ENCODE measurements around the gene SPATA24. TPM values are rescaled to one million over a fixed set of nuclear protein-coding genes. Genes with fewer than 3 reads are reported as not detected.
"Not testable (repeated sequence)": the region's sequence is repeated elsewhere in the genome, so short reads cannot be mapped to it uniquely, and the experiment has no call there.

Gene SPATA24
- total and polyA plus RNA-seq, 5 donors: 9.8 to 34.6 (median 14.9) TPM

- WGBS: 13% methylated on average over 8 of the region's 8 CpGs
- intact Hi-C loops (cut with DNase I): no loop called here
- peaks cover 5% of the 10 kb centered on the region for H3K4me1 ChIP-seq (ENCODE audit: control insufficient read depth, insufficient read depth, low read length)
- H3K4me3 ChIP-seq (ENCODE audit: low read length): no peak overlapping the region
- no peak overlapping the region for H3K27ac ChIP-seq (ENCODE audit: low read length)
- H3K27me3 ChIP-seq (ENCODE audit: control insufficient read depth, insufficient read depth): no peaks in the 10 kb centered on the region
- ATAC-seq (peak; percentile 28 to 50), DNase-seq (peak; percentile 48 to 77 (median 77))
- H3K9me3 ChIP-seq (ENCODE audit: control insufficient read depth, low read length): no peaks in the 10 kb centered on the region
Observed at GRCh38 chr5:139388198-139388821, 15.6 kb downstream of the SPATA24 start.

DNA sequence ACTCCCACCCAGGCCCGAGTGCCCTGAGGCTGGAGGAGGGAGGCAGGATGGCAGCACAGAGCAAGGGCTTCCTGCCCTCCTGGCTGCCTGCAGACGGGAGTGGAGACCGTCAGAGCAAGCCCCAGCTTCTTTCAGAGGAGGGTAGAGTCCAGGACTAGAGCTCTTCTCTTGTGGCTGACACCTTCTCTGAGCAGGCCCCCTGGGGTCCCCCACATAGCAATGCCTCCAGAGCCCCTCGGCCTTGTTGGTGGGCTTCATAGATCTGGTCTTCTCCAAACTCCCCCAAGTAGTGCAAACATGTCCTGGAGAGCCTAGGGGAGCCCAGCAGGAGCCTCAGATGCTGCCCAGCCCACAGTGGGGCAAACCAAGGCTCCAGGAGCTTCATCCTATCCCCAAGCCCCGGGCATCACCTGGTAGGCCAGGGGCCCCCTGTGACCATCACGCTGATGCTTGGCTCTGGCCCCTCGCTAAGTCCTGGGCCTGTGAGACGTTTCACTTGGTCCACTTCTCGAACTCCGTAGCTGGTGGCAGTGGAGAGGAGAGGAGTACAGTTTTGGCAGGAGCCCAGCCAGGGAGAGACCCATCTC lies 16.2 kb downstream of the SPATA24 start:
- whole genome bisulfite sequencing: 60% methylated on average over 10 of the region's 10 CpGs
- DNase-seq: peak in 1 of 3 donors; percentile 41
- intact Hi-C loops (cut with DNase I): no loop called here
- Histone ChIP-seq H3K27me3 (ENCODE audit: control insufficient read depth, insufficient read depth) (no peaks in the 10 kb centered on the region), H3K4me1 (ENCODE audit: control insufficient read depth, insufficient read depth, low read length) (peaks cover 5% of the 10 kb centered on the region), H3K27ac (ENCODE audit: low read length) (no peak overlapping the region), H3K9me3 (ENCODE audit: control insufficient read depth, low read length) (no peaks in the 10 kb centered on the region), H3K4me3 (ENCODE audit: low read length) (no peak overlapping the region)
- ATAC-seq: no peak

DNA sequence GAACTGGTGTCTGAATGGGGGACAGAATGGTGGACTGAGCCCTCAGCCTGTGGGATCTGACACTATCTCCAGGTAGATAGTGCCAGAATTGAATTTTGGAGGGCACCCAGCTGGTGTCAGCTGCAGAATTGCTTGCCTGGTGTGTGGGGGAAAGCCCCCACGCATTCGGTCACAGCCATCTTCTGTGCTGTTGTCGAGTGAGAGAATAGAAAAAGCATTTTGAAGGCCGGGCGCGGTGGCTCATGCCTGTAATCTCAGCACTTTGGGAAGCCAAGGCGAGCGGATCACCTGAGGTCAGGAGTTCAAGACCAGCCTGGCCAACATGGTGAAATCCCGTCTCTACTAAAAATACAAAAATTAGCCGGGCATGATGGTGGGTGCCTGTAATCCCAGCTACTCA lies 16.9 kb downstream of the SPATA24 start:
- intact Hi-C loops (cut with DNase I); H3K4me3 ChIP-seq (ENCODE audit: low read length); H3K4me1 ChIP-seq (ENCODE audit: control insufficient read depth, insufficient read depth, low read length); H3K9me3 ChIP-seq (ENCODE audit: control insufficient read depth, low read length); H3K27me3 ChIP-seq (ENCODE audit: control insufficient read depth, insufficient read depth); ATAC-seq; H3K27ac ChIP-seq (ENCODE audit: low read length): not testable (repeated sequence)
- WGBS: 96% methylated on average over 10 of the region's 10 CpGs
- peak in 1 of 3 donors; percentile 29 for DNase-seq

- no peaks in the 10 kb centered on the region for H3K27me3 ChIP-seq (ENCODE audit: control insufficient read depth, insufficient read depth)
- ATAC-seq (no peak), DNase-seq (no peak)
- no peak overlapping the region for H3K4me3 ChIP-seq (ENCODE audit: low read length)
- H3K9me3 ChIP-seq (ENCODE audit: control insufficient read depth, low read length): no peaks in the 10 kb centered on the region
- intact Hi-C loops (cut with DNase I): no loop called here
- 82% methylated on average over 5 of the region's 5 CpGs for WGBS
- no peak overlapping the region for H3K27ac ChIP-seq (ENCODE audit: low read length)
- peaks cover 5% of the 10 kb centered on the region for H3K4me1 ChIP-seq (ENCODE audit: control insufficient read depth, insufficient read depth, low read length)
Observed at GRCh38 chr5:139386050-139386438, 17.8 kb downstream of the SPATA24 start.

- peak; percentile 3 to 29 for ATAC-seq
- Histone ChIP-seq H3K4me1 (ENCODE audit: control insufficient read depth, insufficient read depth, low read length) (peaks cover 5% of the 10 kb centered on the region), H3K27ac (ENCODE audit: low read length) (peak overlapping the region; percentile 30), H3K4me3 (ENCODE audit: low read length) (peak overlapping the region; percentile 37), H3K9me3 (ENCODE audit: control insufficient read depth, low read length) (no peaks in the 10 kb centered on the region), H3K27me3 (ENCODE audit: control insufficient read depth, insufficient read depth) (no peaks in the 10 kb centered on the region)
- DNase-seq: peak in 1 of 3 donors; percentile 20
- intact Hi-C loops (cut with DNase I): no loop called here
- WGBS: 47% methylated on average over 8 of the region's 8 CpGs
Observed at GRCh38 chr5:139385061-139386049, 18.5 kb downstream of the SPATA24 start.

DNA sequence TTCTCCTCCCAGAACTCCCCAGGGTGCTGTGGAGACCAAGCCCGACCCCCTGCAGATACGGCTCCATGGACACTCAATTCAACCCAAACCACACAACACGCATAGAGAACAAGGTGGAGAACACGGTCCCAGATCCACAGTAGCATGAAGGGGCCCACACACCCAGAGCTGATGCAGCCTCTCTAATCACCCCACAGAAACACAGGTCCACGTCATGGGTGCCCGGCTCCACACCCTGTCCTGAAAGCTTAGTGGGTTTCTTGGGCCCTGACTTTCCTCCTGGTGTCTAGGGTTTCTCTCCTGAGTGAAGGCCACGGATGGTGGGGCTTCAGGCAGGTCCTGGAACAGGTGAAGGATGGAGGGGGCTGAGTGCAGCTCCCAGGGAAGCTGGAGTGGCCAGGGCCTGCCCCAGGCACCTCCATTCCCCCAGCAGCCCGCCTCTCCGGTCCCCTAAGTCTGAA lies 19.3 kb downstream of the SPATA24 start:
- Histone ChIP-seq H3K9me3 (ENCODE audit: control insufficient read depth, low read length) (no peaks in the 10 kb centered on the region), H3K27me3 (ENCODE audit: control insufficient read depth, insufficient read depth) (no peaks in the 10 kb centered on the region), H3K4me3 (ENCODE audit: low read length) (peak overlapping the region; percentile 37), H3K27ac (ENCODE audit: low read length) (peak overlapping the region; percentile 30), H3K4me1 (ENCODE audit: control insufficient read depth, insufficient read depth, low read length) (peaks cover 5% of the 10 kb centered on the region)
- DNase-seq: peak in 1 of 3 donors; percentile 24
- ATAC-seq: no peak
- intact Hi-C loops (cut with DNase I): no loop called here
- 73% methylated on average over 9 of the region's 9 CpGs for WGBS

GRCh38 chr5:139383993-139384590 lies 19.8 kb downstream of the SPATA24 start:
- 81% methylated on average over 7 of the region's 7 CpGs for WGBS
- H3K4me3 ChIP-seq (ENCODE audit: low read length): no peak overlapping the region
- peak in 1 of 2 donors; percentile 8 for ATAC-seq
- H3K27me3 ChIP-seq (ENCODE audit: control insufficient read depth, insufficient read depth): no peaks in the 10 kb centered on the region
- H3K9me3 ChIP-seq (ENCODE audit: control insufficient read depth, low read length): no peaks in the 10 kb centered on the region
- H3K4me1 ChIP-seq (ENCODE audit: control insufficient read depth, insufficient read depth, low read length): peaks cover 5% of the 10 kb centered on the region
- DNase-seq: peak in 1 of 3 donors; percentile 64
- intact Hi-C loops (cut with DNase I): no loop called here
- H3K27ac ChIP-seq (ENCODE audit: low read length): no peak overlapping the region

- no peak for ATAC-seq
- H3K27ac ChIP-seq (ENCODE audit: low read length): no peak within 1 kb of the TSS
- intact Hi-C loops (cut with DNase I): no loop called here
Observed at GRCh38 chr5:139383275-139383992, 20.5 kb downstream of the SPATA24 start, which contains the start of gene SLC23A1. TSS of gene SLC23A1 (minus strand) at chr5:139383297. CDS start at chr5:139383253, 44 bp downstream.

DNA sequence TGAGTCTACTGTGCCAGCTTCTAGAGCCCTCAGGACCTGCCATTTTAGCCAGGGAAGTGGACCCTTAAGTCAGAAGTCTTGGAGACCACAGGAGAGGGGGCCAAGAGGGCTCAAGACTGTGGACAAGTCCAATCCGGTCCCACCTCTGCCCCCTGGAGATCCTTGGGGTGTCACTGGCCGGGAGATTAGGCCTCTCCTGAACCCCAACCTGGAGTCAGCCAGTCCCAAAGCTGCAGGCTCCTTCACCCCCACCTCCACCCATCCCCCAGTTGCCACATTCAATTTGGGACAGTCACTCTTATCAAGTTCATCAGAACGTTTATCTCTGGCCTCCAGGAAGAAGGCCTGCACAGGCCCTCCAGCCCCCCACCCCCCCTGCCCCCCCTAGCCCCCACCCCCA lies 21.1 kb downstream of the SPATA24 start:
- H3K4me1 ChIP-seq (ENCODE audit: control insufficient read depth, insufficient read depth, low read length): peaks cover 1% of the 10 kb centered on the region
- no peaks in the 10 kb centered on the region for H3K9me3 ChIP-seq (ENCODE audit: control insufficient read depth, low read length)
- H3K27me3 ChIP-seq (ENCODE audit: control insufficient read depth, insufficient read depth): no peaks in the 10 kb centered on the region
- intact Hi-C loops (cut with DNase I): no loop called here
- no peak overlapping the region for H3K4me3 ChIP-seq (ENCODE audit: low read length)
- no peak overlapping the region for H3K27ac ChIP-seq (ENCODE audit: low read length)
- DNase-seq: peak in 1 of 3 donors; percentile 7
- no peak for ATAC-seq
- 43% methylated on average over 3 of the region's 3 CpGs for WGBS

More at GRCh38 chr5:139383275-139383992, 20.5 kb downstream of the SPATA24 start, which contains the start of gene SLC23A1:
- Histone ChIP-seq H3K4me3 (ENCODE audit: low read length) (no peak within 1 kb of the TSS), H3K4me1 (ENCODE audit: control insufficient read depth, insufficient read depth, low read length) (peaks cover 5% of the 10 kb centered on the region), H3K27me3 (ENCODE audit: control insufficient read depth, insufficient read depth) (no peaks in the 10 kb centered on the region), H3K9me3 (ENCODE audit: control insufficient read depth, low read length) (no peaks in the 10 kb centered on the region)
- DNase-seq: peak in 1 of 3 donors; percentile 38
- WGBS: 72% methylated on average over 10 of the region's 10 CpGs
